NCI-H128 (cell line): ENCODE measurements around the gene NPW.

ENCODE experiments used
- DNase-seq: peaks from one replicate; lab custom pipeline; 2025; ENCODE audit not compliant: unreplicated experiment; lab: John Stamatoyannopoulos, UW

The NPW gene

GRCh38 chr16:2019518-2019920 lies at the start of gene NPW:
Gene NPW (plus strand): TSS chr16:2019785.
- no peak for DNase-seq

- DNase-seq = peak; percentile 80
Observed at GRCh38 chr16:1971796-1972489, 47.6 kb upstream of the NPW start, which contains the start of gene TBL3. Gene TBL3 (plus strand): TSS chr16:1972053. CDS start chr16:1972165, 112 bp downstream.

DNA sequence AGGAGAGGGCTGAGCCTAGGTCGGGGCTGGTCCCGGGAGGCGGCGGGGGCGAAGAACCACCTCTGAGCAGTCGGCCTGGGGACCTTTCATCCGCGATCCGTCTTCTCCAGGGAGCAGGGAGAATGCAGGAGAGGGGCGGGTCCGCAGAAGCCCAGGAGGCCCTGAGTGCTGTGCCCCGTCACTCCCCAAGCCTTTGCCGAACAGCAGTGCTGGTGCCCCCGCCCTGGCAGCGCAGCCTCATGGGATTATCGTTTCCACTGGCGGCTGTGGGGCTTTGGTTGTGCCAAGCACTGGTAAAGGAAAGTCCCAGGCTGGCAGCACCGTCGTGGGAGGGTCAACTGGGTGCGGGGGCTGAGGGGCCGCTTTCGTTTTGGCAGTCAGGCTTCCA lies 47.1 kb upstream of the NPW start:
- DNase-seq = no peak

GRCh38 chr16:1973461-1974156 lies 46.0 kb upstream of the NPW start:
- no peak for DNase-seq

DNA sequence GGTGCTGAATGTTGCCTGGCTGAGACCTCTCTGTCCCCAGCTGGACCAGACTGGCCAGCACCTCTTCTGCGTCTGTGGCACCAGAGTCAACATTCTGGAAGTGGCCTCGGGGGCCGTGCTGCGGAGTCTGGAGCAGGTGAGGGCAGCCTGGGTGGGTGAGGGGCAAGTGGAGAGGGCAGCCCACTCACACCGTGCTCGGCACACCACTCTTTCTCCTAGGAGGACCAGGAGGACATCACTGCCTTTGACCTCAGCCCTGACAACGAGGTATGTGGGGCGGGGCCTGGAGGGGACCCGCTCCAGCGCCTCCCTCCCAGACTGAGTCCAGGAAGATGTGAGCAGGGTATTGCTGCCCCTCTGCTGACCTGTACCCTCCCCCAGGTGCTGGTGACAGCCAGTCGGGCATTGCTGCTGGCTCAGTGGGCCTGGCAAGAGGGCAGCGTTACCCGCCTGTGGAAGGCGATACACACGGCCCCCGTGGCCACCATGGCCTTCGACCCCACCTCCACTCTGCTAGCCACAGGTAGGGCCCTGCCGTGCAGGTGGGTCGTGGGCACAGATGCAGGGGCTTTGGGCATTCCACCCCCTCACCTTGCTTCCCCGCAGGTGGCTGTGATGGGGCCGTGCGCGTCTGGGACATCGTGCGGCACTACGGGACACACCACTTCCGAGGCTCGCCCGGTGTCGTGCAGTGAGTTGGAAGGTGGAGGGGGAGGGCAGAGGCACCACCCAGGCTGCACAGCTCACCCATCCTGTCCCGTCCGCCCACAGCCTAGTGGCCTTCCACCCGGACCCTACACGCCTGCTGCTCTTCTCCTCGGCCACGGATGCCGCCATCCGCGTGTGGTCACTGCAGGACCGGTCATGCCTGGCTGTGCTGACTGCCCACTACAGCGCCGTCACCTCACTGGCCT lies 45.2 kb upstream of the NPW start:
- DNase-seq = no peak

- DNase-seq = no peak
Observed at GRCh38 chr16:1975432-1976215, 44.0 kb upstream of the NPW start.

- DNase-seq = no peak
Observed at GRCh38 chr16:1976216-1976520, 43.4 kb upstream of the NPW start.

DNA sequence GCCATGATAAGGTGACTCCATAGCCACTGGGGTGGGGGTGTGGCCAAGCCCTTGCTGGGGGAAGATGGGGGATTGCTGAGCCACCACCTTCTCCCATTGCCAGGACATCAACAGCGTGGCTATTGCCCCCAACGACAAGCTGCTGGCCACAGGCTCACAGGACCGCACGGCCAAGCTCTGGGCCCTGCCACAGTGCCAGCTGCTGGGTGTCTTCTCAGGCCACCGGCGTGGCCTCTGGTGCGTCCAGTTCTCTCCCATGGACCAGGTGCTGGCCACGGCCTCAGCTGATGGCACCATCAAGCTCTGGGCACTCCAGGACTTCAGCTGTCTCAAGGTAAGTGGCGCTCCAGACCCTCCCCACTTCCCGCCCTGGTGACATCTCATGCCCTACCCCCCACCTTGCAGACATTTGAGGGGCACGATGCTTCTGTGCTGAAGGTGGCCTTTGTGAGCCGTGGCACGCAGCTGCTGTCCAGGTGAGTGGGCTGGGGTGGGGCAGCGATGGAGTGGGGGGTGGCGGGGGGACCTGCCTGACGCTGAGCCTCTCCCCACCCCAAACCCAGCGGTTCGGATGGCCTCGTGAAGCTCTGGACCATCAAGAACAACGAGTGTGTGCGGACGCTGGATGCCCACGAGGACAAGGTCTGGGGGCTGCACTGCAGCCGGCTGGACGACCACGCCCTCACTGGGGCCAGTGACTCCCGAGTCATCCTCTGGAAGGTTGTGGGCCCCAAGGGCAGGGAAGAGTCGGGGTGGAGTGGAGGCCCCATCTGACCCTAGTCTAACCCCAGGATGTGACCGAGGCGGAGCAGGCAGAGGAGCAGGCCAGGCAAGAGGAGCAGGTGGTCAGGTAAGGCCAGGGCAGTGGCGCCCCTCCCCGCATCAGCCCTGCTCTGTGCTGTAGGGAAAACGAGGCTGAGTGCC lies 42.4 kb upstream of the NPW start:
- DNase-seq = no peak

- no peak for DNase-seq
Observed at GRCh38 chr16:1977875-1978268, 41.7 kb upstream of the NPW start.

GRCh38 chr16:1978476-1979120 lies 41.0 kb upstream of the NPW start:
- DNase-seq = no peak

DNA sequence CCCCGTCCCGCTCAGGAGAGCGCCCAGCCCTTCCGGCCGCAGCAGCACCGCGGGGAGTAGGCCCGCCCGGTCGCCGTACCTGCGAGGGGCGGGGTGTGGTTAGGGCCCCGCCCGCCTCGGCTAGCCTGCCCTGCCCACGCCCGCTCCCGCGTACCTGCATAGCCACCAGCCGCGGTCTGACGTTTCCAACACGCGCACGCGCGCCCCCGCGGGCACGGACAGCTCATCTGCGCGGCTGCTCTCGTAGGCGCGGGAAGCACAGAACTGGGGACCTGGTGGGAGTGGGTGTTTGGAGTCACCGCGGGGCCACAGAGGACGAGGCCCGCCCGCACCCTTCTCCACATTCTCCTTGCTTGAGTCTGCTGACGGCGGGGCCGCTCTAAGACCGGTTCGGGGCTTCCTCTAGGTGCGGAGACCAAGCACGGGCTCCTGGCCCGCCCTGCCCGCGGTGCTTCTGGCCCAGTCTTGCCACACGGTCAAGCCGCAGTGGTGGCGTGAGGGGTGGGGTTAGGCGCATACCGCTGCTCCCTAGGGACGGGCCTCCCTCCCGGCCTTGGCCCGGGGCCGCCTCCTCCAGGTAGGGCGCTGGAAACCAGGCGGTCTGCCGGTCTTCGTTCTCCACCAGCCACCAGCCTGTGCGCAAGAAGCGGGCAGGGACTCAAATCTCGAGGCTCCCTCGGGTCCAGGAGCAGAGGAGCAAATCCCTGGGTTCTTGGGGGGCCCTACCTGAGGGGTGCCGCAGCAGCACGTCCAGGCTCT lies 40.1 kb upstream of the NPW start:
- no peak for DNase-seq

GRCh38 chr16:1980030-1980769 lies 39.4 kb upstream of the NPW start:
- DNase-seq = no peak

- DNase-seq = no peak
Observed at GRCh38 chr16:1980770-1981087, 38.9 kb upstream of the NPW start.

DNA sequence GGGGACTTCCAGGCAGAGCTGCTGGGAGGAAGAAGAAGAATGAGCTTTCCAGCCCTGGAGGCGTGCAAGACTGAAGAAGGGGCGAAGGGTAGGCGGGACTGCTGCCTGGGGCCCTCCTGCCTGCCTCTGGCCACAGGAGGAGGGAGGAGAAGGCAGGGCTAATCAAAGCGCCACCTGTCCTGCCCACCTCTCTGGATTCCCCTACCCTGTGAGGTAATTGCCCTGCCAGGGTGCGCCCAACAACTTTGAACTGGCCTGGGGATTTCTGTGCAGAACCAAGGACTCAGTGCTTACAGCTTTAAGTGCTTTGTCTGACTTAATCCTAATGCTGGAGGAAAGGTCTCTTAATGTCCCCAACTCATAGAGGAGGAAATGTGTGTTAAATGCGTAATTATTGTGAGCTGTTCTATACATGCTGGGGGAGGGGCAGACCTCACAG lies 38.2 kb upstream of the NPW start, which contains the start of gene NOXO1:
NOXO1 (minus strand) TSS at position 72 of the 439 bp plus-strand sequence. CDS start 290 bp downstream, outside the sequence.
- DNase-seq = no peak

- no peak for DNase-seq
Observed at GRCh38 chr16:1982013-1982433, 37.6 kb upstream of the NPW start.

DNA sequence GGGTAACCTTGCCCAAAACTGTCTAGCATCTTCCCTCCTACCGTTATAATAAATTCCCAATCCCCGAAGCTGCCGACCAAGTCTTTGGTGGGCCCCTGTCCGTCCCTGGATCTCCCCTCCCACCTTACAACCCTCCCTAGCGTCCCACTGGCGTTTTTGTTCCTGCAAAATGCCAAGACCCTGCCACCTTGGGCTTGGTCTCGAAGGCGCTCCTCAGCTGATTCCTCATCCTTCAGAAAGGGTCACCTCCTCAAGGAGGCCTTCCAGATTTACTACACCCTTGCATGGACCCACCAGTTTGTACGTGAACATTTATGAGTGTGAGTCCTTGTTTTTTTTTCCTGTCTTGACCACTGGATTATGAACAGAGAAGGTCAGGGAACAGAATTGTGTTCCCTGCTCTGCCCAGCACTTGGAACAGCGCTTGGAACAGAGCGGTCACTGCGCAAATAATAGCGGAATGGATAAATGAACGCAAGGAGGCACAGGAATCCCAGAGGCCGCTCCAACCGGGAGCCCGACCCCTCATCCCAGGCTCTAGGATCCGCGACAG lies 36.5 kb upstream of the NPW start:
- no peak for DNase-seq

DNA sequence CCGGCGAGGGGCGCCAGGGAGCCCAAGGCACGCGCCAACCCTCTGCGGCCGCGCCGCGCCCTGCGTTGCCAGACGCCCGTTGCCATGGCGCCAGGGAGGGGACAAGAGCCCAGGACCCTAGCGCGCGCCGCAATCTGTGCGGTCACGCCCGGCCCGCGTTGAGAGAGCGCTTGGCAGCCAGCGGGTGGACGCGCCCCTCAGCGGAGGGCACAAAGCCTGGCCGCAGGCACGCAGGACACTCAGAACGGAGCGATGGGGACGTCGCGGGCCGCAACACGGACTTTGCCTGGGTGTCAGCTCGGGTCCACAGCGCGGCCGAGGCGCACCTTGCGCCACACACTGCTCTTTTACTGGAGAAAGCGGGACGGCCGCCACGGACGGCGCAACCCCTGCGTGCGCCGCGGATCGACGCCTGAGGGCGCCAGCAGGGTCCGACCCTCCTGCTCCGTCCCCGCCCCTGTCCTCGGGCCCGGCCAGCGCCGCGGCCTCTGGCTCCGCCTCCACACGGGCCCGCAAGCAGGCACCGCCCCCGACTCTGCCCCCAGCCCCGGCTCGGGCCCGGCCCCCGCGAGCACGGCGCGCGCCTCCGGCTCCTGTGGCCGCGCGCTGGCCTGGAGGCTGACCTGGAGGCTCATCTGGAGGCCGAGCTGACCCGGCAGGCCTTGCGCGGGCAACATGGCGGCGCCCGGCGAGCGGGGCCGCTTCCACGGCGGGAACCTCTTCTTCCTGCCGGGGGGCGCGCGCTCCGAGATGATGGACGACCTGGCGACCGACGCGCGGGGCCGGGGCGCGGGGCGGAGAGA lies 35.8 kb upstream of the NPW start, which contains the start of gene GFER:
GFER (plus strand) TSS at position 650 of the 803 bp plus-strand sequence; CDS start at position 676, 26 bp downstream.
- DNase-seq = peak; percentile 53
